Measurements from ENCODE around the gene HSPB1.
"Not testable (repeated sequence)": the region's sequence is repeated elsewhere in the genome, so short reads cannot be mapped to it uniquely, and the experiment has no call there.

Gene HSPB1

GRCh38 chr7:76310102-76310957, 7.9 kb downstream of the HSPB1 start:
- DNase-seq, result no peak
- Histone ChIP-seq H3K4me3 (ENCODE audit: low read depth, low read length) (no peak overlapping the region), H3K27me3 (replicated peaks) (no peaks in the 10 kb centered on the region), H3K36me3 (replicated peaks) (no peaks in the 10 kb centered on the region), H3K27ac (no peak overlapping the region)
- in situ Hi-C loops (cut with HindIII; ENCODE audit: low pct_ligation_motif_present, low sequenced_read_pairs), result no loop called here
- peak; percentile 14 for TF ChIP-seq CTCF (IDR thresholded peaks at IDR 0.05; ENCODE audit: low read depth, low read length, missing control alignments)

- DNase-seq; H3K36me3 ChIP-seq (replicated peaks); in situ Hi-C loops (cut with HindIII; ENCODE audit: low pct_ligation_motif_present, low sequenced_read_pairs): not testable (repeated sequence)
Measured at GRCh38 chr7:76311838-76312237, 9.4 kb downstream of the HSPB1 start.

GRCh38 chr7:76314042-76314721, 11.7 kb downstream of the HSPB1 start:
- TF ChIP-seq CTCF (IDR thresholded peaks at IDR 0.05; ENCODE audit: low read depth, low read length, missing control alignments), result peak; percentile 100
- no peak overlapping the region for H3K4me3 ChIP-seq (ENCODE audit: low read depth, low read length)

More at GRCh38 chr7:76311838-76312237, 9.4 kb downstream of the HSPB1 start:
- H3K27me3 ChIP-seq (replicated peaks); H3K27ac ChIP-seq; H3K4me3 ChIP-seq (ENCODE audit: low read depth, low read length): not testable (repeated sequence)

GRCh38 chr7:76314740-76315139, 12.3 kb downstream of the HSPB1 start:
- H3K27me3 ChIP-seq (replicated peaks); H3K27ac ChIP-seq; in situ Hi-C loops (cut with HindIII; ENCODE audit: low pct_ligation_motif_present, low sequenced_read_pairs); H3K4me3 ChIP-seq (ENCODE audit: low read depth, low read length); DNase-seq; H3K36me3 ChIP-seq (replicated peaks): not testable (repeated sequence)

More at GRCh38 chr7:76314042-76314721, 11.7 kb downstream of the HSPB1 start:
- Histone ChIP-seq H3K27ac (no peak overlapping the region), H3K27me3 (replicated peaks) (no peaks in the 10 kb centered on the region), H3K36me3 (replicated peaks) (no peaks in the 10 kb centered on the region)
- in situ Hi-C loops (cut with HindIII; ENCODE audit: low pct_ligation_motif_present, low sequenced_read_pairs), result no loop called here
- peak; percentile 92 for DNase-seq

GRCh38 chr7:76315364-76315763, 12.9 kb downstream of the HSPB1 start:
- H3K27me3 ChIP-seq (replicated peaks), result no peaks in the 10 kb centered on the region
- no peak for DNase-seq
- H3K36me3 ChIP-seq (replicated peaks), result peaks cover 2% of the 10 kb centered on the region
- no peak overlapping the region for H3K27ac ChIP-seq
- in situ Hi-C loops (cut with HindIII; ENCODE audit: low pct_ligation_motif_present, low sequenced_read_pairs), result no loop called here
- TF ChIP-seq CTCF (IDR thresholded peaks at IDR 0.05; ENCODE audit: low read depth, low read length, missing control alignments), result no peak
- H3K4me3 ChIP-seq (ENCODE audit: low read depth, low read length), result no peak overlapping the region

GRCh38 chr7:76316984-76317781, 14.7 kb downstream of the HSPB1 start:
- no peak for TF ChIP-seq CTCF (IDR thresholded peaks at IDR 0.05; ENCODE audit: low read depth, low read length, missing control alignments)
- in situ Hi-C loops (cut with HindIII; ENCODE audit: low pct_ligation_motif_present, low sequenced_read_pairs), result no loop called here
- no peak for DNase-seq
- Histone ChIP-seq H3K4me3 (ENCODE audit: low read depth, low read length) (peak overlapping the region; percentile 53), H3K36me3 (replicated peaks) (peaks cover 6% of the 10 kb centered on the region), H3K27ac (peak overlapping the region; percentile 75), H3K27me3 (replicated peaks) (no peaks in the 10 kb centered on the region)
